HCT116 (cell line): Measurements from ENCODE around the gene DEFB112. TPM values are rescaled to one million over a fixed set of nuclear protein-coding genes. Genes with fewer than 3 reads are reported as not detected.

ENCODE experiments used
- ATAC-seq: fragments of 200-7000 bp; cut with Tn5 transposase; 2 replicates; pipeline ENCODE4 v1.9.1; 2020; ENCODE audit warnings: mild to moderate bottlenecking, moderate library complexity
- BruUV-seq: library from RNA; stranded (reverse); fragments of 400-500 nt; replicated peaks from 2 replicates; lab custom pipeline; 2021; lab: Mats Ljungman, UMichigan
- CTCF ChIA-PET: fragments of 300-600 bp; sonication (Branson Sonifier 250); formaldehyde crosslinking; loops from one replicate; lab custom pipeline; 2021; ENCODE audit warnings: antibody characterized with exemption; lab: Charles Lee
- POLR2A ChIA-PET: fragments of 300-600, 350-600 bp; sonication (Branson Sonifier 250); formaldehyde crosslinking; loops from one replicate; lab custom pipeline; 2021; ENCODE audit warnings: antibody characterized with exemption; lab: Charles Lee
- RAD21 ChIA-PET, 2 experiments: fragments of 300-600 bp; sonication (Branson Sonifier 250); formaldehyde crosslinking; loops; one replicate each; lab custom pipeline; 2023; ENCODE audit warnings: low total read pairs in 2 of 2; ENCODE audit not compliant: uncharacterized antibody in 2 of 2, unreplicated experiment in 2 of 2, low non-redundant PET in 1 of 2; lab: Charles Lee
- DNase-seq: peaks from one replicate; pipeline ENCODE4 v3.0.0-alpha.2; 2010; ENCODE audit warnings: low read depth, low spot score
- H2AFZ ChIP-seq: fragments of 200-600 bp; shearing (Covaris generic), sonication (generic); 2 replicates; pipeline ENCODE4 v1.6.1; 2017; ENCODE audit warnings: low read depth, mixed run types, mixed read lengths, antibody characterized with exemption, low read length; ENCODE audit not compliant: poor library complexity, severe bottlenecking
- H3K27ac ChIP-seq: 2 replicates; pipeline ENCODE4 v1.5.1; 2012; ENCODE audit warnings: low read depth, low read length
- H3K27me3 ChIP-seq: fragments of 200-600 bp; sonication (generic); 2 replicates; pipeline ENCODE4 v1.6.1; 2016; ENCODE audit warnings: mixed run types, low read length, mixed read lengths; ENCODE audit not compliant: insufficient read depth
- H3K36me3 ChIP-seq, 2 experiments: fragments of 200-500 bp in 1 of 2; fragments of 200-600 bp in 1 of 2; sonication (Bioruptor generic) in 1 of 2; sonication (generic) in 1 of 2; 2 replicates each; pipeline versions ENCODE4 v1.5.1 to v1.6.1; 2014 to 2016; ENCODE audit warnings: low read length in 2 of 2, inconsistent platforms in 1 of 2, mixed read lengths in 1 of 2, mixed run types in 1 of 2; ENCODE audit not compliant: insufficient read depth in 2 of 2, control insufficient read depth in 1 of 2
- H3K4me1 ChIP-seq, 2 experiments: fragments of 200-600 bp in 1 of 2; sonication (generic) in 1 of 2; 2 replicates each; pipeline versions ENCODE4 v1.5.1 to v1.6.1; 2012 to 2017; ENCODE audit warnings: low read length in 2 of 2, inconsistent platforms in 1 of 2, mild to moderate bottlenecking in 1 of 2, mixed read lengths in 1 of 2, mixed run types in 1 of 2, moderate library complexity in 1 of 2; ENCODE audit not compliant: insufficient read depth in 2 of 2, control insufficient read depth in 1 of 2
- H3K4me2 ChIP-seq: fragments of 200-600 bp; sonication (generic); 2 replicates; pipeline ENCODE4 v1.6.1; 2017; ENCODE audit warnings: mixed run types, low read length, mixed read lengths
- H3K4me3 ChIP-seq, 2 experiments: fragments of 200-600 bp in 1 of 2; sonication (generic) in 1 of 2; replicated peaks in 1 of 2; 2 replicates each; pipeline ENCODE4 v1.5.1; 2011 to 2016; ENCODE audit warnings: low read length in 2 of 2, control low read depth in 1 of 2, low read depth in 1 of 2, mild to moderate bottlenecking in 1 of 2, mixed read lengths in 1 of 2, mixed run types in 1 of 2
- H3K79me2 ChIP-seq: fragments of 200-600 bp; sonication (generic); 2 replicates; pipeline ENCODE4 v1.6.1; 2017; ENCODE audit warnings: mild to moderate bottlenecking, mixed run types, low read length, moderate library complexity, mixed read lengths; ENCODE audit not compliant: insufficient read depth
- H3K9ac ChIP-seq: fragments of 200-600 bp; sonication (generic); 2 replicates; pipeline ENCODE4 v1.6.1; 2016; ENCODE audit warnings: low read length, mixed read lengths
- H3K9me2 ChIP-seq: fragments of 200-600 bp; sonication (generic), shearing (Covaris generic); 2 replicates; pipeline ENCODE4 v1.6.1; 2017; ENCODE audit warnings: mixed run types, mild to moderate bottlenecking, moderate library complexity; ENCODE audit not compliant: insufficient read depth
- H3K9me3 ChIP-seq, 2 experiments: fragments of 200-500 bp in 1 of 2; fragments of 200-600 bp in 1 of 2; sonication (Bioruptor generic) in 1 of 2; sonication (generic) in 1 of 2; 2 replicates each; pipeline ENCODE4 v1.6.1; 2014 to 2017; ENCODE audit warnings: low read length in 2 of 2, mixed read lengths in 2 of 2, inconsistent platforms in 1 of 2, low read depth in 1 of 2, mild to moderate bottlenecking in 1 of 2, mixed run types in 1 of 2, moderate library complexity in 1 of 2; ENCODE audit not compliant: control insufficient read depth in 1 of 2, insufficient read depth in 1 of 2
- H4K20me1 ChIP-seq: fragments of 200-600 bp; sonication (generic), shearing (Covaris generic); 2 replicates; pipeline ENCODE4 v1.6.1; 2017; ENCODE audit warnings: mixed run types, mild to moderate bottlenecking, moderate library complexity; ENCODE audit not compliant: insufficient read depth
- EGR1 ChIP-seq: IDR thresholded peaks from 2 replicates; pipeline ENCODE4 v1.6.1; 2012; ENCODE audit warnings: low read depth
- EZH2 ChIP-seq: fragments of 200-600 bp; sonication (generic); IDR thresholded peaks from 2 replicates; pipeline ENCODE4 v1.6.1; 2017; ENCODE audit warnings: antibody characterized with exemption, mixed run types
- FOSL1 ChIP-seq: IDR thresholded peaks from 2 replicates; pipeline ENCODE4 v1.6.1; 2012; ENCODE audit warnings: low read depth
- POLR2AphosphoS5 ChIP-seq: IDR thresholded peaks from 2 replicates; pipeline ENCODE4 v1.6.1; 2011; ENCODE audit warnings: mild to moderate bottlenecking, low read depth, low read length, moderate library complexity
- RAD21 ChIP-seq: IDR thresholded peaks from 2 replicates; pipeline ENCODE4 v1.6.1; 2012; ENCODE audit warnings: low read depth, mild to moderate bottlenecking
- SIN3A ChIP-seq: IDR thresholded peaks from 2 replicates; pipeline ENCODE4 v1.6.1; 2012; ENCODE audit warnings: low read depth
- SP1 ChIP-seq: IDR thresholded peaks from 2 replicates; pipeline ENCODE4 v1.6.1; 2012; ENCODE audit warnings: low read depth
- SRF ChIP-seq: IDR thresholded peaks from 2 replicates; pipeline ENCODE4 v1.6.1; 2012; ENCODE audit warnings: low read depth
- TCF7L2 ChIP-seq: IDR thresholded peaks from 2 replicates; pipeline ENCODE4 v1.7.0; 2011; ENCODE audit warnings: borderline replicate concordance, inconsistent platforms; ENCODE audit not compliant: insufficient read depth, insufficient read length; ENCODE audit errors: extremely low read depth
- YY1 ChIP-seq: IDR thresholded peaks from 2 replicates; pipeline ENCODE4 v1.6.1; 2011; ENCODE audit warnings: low read length, low read depth, moderate library complexity, mild to moderate bottlenecking; ENCODE audit not compliant: insufficient replicate concordance; ENCODE audit errors: extremely low read depth
- intact Hi-C: fragments of 100-400 bp; cut with micrococcal nuclease; formaldehyde crosslinking; loops from 2 replicates; pipeline ENCODE4 v1.10.0; 2022
- total RNA-seq: library from RNA; stranded (reverse); gene quantifications from one replicate; pipeline ENCODE4 v1.2.1, GENCODE V29; 2021; ENCODE audit not compliant: unreplicated experiment
- TF ChIP-seq, protein P1 (sequence below): IDR thresholded peaks from 2 replicates; pipeline ENCODE4 v1.6.1; 2012
- TF ChIP-seq, protein P2 (sequence below): IDR thresholded peaks from 2 replicates; pipeline ENCODE4 v1.6.1; 2011; ENCODE audit warnings: mild to moderate bottlenecking, low read length, moderate library complexity; ENCODE audit not compliant: insufficient replicate concordance; ENCODE audit errors: extremely low read depth
- TF ChIP-seq, protein P3 (sequence below): IDR thresholded peaks from 2 replicates; pipeline ENCODE4 v1.6.1; 2012; ENCODE audit warnings: low read depth
- TF ChIP-seq, protein P4 (sequence below), 3 experiments: fragments of 200-600 bp in 1 of 3; sonication (generic) in 1 of 3; IDR thresholded peaks in 2 of 3; conservative IDR thresholded peaks in 1 of 3; 2 replicates each; pipeline ENCODE4 v1.5.1; 2012 to 2017; ENCODE audit warnings: low read depth in 2 of 3, low read length in 2 of 3, antibody characterized with exemption in 1 of 3, borderline replicate concordance in 1 of 3, control low read depth in 1 of 3, mild to moderate bottlenecking in 1 of 3, mixed read lengths in 1 of 3, mixed run types in 1 of 3, moderate library complexity in 1 of 3; ENCODE audit not compliant: insufficient read depth in 1 of 3

Gene DEFB112
- total RNA-seq, 1 experiment from 2014 or later: not detected

DNA sequence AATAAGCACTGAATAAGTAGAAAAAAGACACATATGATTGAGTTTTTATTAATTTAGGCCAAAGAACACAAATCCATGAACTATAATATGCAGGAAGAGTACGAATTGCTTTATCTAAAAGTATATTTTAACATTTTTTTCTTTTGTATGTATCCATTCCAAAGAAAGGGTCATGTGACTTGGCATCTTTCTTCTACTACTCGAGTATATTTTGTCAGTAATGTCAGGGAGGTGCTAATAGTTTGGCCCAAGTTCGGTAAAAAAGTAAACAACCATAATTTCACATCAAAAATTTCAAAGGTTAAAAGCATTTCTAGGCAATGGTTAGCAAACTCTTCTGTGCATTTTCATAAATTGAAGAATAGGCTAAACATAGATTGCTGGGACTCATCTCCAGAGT lies 46.6 kb downstream of the DEFB112 start:
- BruUV-seq: no TSS peak
- ChIA-PET CTCF (no interaction called here), POLR2A (no interaction called here), RAD21 (no interaction called here)
- intact Hi-C loops: no loop called here
- Histone ChIP-seq H3K4me1 (no peaks in the 10 kb centered on the region), H3K27me3 (no peaks in the 10 kb centered on the region), H3K9me2 (no peaks in the 10 kb centered on the region; the same call in 1 of the 2 replicates), H3K4me2 (no peak overlapping the region), H3K9ac (no peak overlapping the region), H3K4me3 (no peak overlapping the region), H3K27ac (no peak overlapping the region), H4K20me1 (no peaks in the 10 kb centered on the region), H3K9me3 (no peaks in the 10 kb centered on the region), H3K36me3 (no peaks in the 10 kb centered on the region), H2AFZ (no peak overlapping the region), H3K79me2 (no peaks in the 10 kb centered on the region)
- DNase-seq (no peak), ATAC-seq (no peak)
- TF ChIP-seq SRF: no peak
- no peak for TF ChIP-seq TCF7L2
- TF ChIP-seq, protein P1, sequence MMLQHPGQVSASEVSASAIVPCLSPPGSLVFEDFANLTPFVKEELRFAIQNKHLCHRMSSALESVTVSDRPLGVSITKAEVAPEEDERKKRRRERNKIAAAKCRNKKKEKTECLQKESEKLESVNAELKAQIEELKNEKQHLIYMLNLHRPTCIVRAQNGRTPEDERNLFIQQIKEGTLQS: no peak
- TF ChIP-seq EGR1: no peak
- TF ChIP-seq, protein P2, sequence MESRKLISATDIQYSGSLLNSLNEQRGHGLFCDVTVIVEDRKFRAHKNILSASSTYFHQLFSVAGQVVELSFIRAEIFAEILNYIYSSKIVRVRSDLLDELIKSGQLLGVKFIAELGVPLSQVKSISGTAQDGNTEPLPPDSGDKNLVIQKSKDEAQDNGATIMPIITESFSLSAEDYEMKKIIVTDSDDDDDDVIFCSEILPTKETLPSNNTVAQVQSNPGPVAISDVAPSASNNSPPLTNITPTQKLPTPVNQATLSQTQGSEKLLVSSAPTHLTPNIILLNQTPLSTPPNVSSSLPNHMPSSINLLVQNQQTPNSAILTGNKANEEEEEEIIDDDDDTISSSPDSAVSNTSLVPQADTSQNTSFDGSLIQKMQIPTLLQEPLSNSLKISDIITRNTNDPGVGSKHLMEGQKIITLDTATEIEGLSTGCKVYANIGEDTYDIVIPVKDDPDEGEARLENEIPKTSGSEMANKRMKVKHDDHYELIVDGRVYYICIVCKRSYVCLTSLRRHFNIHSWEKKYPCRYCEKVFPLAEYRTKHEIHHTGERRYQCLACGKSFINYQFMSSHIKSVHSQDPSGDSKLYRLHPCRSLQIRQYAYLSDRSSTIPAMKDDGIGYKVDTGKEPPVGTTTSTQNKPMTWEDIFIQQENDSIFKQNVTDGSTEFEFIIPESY: no peak
- no peak for TF ChIP-seq RAD21
- no peak for TF ChIP-seq SIN3A
- TF ChIP-seq YY1: no peak
- TF ChIP-seq POLR2AphosphoS5: no peak
- no peak for TF ChIP-seq EZH2
- TF ChIP-seq, protein P3, sequence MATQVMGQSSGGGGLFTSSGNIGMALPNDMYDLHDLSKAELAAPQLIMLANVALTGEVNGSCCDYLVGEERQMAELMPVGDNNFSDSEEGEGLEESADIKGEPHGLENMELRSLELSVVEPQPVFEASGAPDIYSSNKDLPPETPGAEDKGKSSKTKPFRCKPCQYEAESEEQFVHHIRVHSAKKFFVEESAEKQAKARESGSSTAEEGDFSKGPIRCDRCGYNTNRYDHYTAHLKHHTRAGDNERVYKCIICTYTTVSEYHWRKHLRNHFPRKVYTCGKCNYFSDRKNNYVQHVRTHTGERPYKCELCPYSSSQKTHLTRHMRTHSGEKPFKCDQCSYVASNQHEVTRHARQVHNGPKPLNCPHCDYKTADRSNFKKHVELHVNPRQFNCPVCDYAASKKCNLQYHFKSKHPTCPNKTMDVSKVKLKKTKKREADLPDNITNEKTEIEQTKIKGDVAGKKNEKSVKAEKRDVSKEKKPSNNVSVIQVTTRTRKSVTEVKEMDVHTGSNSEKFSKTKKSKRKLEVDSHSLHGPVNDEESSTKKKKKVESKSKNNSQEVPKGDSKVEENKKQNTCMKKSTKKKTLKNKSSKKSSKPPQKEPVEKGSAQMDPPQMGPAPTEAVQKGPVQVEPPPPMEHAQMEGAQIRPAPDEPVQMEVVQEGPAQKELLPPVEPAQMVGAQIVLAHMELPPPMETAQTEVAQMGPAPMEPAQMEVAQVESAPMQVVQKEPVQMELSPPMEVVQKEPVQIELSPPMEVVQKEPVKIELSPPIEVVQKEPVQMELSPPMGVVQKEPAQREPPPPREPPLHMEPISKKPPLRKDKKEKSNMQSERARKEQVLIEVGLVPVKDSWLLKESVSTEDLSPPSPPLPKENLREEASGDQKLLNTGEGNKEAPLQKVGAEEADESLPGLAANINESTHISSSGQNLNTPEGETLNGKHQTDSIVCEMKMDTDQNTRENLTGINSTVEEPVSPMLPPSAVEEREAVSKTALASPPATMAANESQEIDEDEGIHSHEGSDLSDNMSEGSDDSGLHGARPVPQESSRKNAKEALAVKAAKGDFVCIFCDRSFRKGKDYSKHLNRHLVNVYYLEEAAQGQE: no peak
- TF ChIP-seq, protein P4, sequence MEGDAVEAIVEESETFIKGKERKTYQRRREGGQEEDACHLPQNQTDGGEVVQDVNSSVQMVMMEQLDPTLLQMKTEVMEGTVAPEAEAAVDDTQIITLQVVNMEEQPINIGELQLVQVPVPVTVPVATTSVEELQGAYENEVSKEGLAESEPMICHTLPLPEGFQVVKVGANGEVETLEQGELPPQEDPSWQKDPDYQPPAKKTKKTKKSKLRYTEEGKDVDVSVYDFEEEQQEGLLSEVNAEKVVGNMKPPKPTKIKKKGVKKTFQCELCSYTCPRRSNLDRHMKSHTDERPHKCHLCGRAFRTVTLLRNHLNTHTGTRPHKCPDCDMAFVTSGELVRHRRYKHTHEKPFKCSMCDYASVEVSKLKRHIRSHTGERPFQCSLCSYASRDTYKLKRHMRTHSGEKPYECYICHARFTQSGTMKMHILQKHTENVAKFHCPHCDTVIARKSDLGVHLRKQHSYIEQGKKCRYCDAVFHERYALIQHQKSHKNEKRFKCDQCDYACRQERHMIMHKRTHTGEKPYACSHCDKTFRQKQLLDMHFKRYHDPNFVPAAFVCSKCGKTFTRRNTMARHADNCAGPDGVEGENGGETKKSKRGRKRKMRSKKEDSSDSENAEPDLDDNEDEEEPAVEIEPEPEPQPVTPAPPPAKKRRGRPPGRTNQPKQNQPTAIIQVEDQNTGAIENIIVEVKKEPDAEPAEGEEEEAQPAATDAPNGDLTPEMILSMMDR (IDR thresholded peaks at IDR 0.05 in 2 of 3, conservative IDR thresholded peaks at IDR 0.05 in 1 of 3; ENCODE audit: borderline replicate concordance in 1 of 3, insufficient read depth in 1 of 3, low read depth in 2 of 3, low read length in 2 of 3): no peak
- no peak for TF ChIP-seq FOSL1
- TF ChIP-seq SP1: no peak
